Activated CD4-positive, alpha-beta T cell treated with anti-CD3 and anti-CD28 coated beads, Interleukin-2, amount 10 ng/mL, durations not matched to agents 7 days and 5 days (primary cell): ENCODE results near the gene POTEH. TPM values are rescaled to one million over a fixed set of nuclear protein-coding genes. Genes with fewer than 3 reads are reported as not detected.
"Not testable (repeated sequence)": the region's sequence is repeated elsewhere in the genome, so short reads cannot be mapped to it uniquely, and the experiment has no call there.

ENCODE experiments used
- CTCF ChIA-PET: fragments of 350-600 bp; sonication (Branson Sonifier 250); formaldehyde crosslinking; loops from one replicate; lab custom pipeline; 2021; ENCODE audit warnings: antibody characterized with exemption; lab: Charles Lee
- POLR2A ChIA-PET: fragments of 350-600 bp; sonication (Branson Sonifier 250); formaldehyde crosslinking; loops from one replicate; lab custom pipeline; 2021; ENCODE audit warnings: antibody characterized with exemption; lab: Charles Lee
- DNase-seq: peaks from one replicate; pipeline ENCODE4 v3.0.0-alpha.2; 2020
- H3K27ac Mint-ChIP-seq: one replicate; pipeline ENCODE4 v1.8.0; 2021; ENCODE audit warnings: mild to moderate bottlenecking, moderate library complexity, mixed read lengths
- H3K27me3 Mint-ChIP-seq: one replicate; pipeline ENCODE4 v1.8.0; 2021; ENCODE audit warnings: mixed read lengths
- H3K36me3 Mint-ChIP-seq: one replicate; pipeline ENCODE4 v1.8.0; 2021; ENCODE audit warnings: low read depth, mixed read lengths
- H3K4me1 Mint-ChIP-seq: one replicate; pipeline ENCODE4 v1.8.0; 2021; ENCODE audit warnings: mixed read lengths
- H3K4me3 Mint-ChIP-seq: one replicate; pipeline ENCODE4 v1.8.0; 2021; ENCODE audit warnings: mild to moderate bottlenecking, moderate library complexity, mixed read lengths
- H3K9me3 Mint-ChIP-seq: one replicate; pipeline ENCODE4 v1.8.0; 2021; ENCODE audit warnings: mixed read lengths
- total RNA-seq, 2 experiments: library from RNA; stranded (reverse); gene quantifications; one replicate each; pipeline ENCODE4 v1.2.3, GENCODE V29; 2021

Gene POTEH
- total RNA-seq, 2 experiments from 2014 or later = not detected

DNA sequence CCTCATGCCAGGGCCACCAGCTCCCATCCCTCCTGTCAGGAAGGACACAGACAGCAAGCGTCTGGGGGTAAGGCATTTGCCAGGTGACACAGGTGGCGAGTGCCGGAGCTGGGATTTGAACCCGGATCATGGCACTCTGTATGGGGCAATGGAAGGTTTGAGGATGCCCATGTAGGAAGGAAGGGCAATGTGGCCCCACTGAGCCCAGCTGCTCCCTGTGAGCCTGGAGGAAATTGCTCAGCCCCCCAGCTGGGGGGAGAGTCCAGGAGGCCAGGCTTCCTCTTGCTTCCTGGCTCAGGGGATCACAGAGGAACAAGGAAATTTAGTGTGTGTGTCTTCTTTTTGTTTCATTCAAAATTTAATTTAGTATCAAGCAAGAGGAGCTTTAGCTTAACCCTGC lies 2.1 kb upstream of the POTEH start:
- H3K9me3 Mint-ChIP-seq, H3K4me3 Mint-ChIP-seq, CTCF ChIA-PET, H3K36me3 Mint-ChIP-seq, H3K27ac Mint-ChIP-seq, POLR2A ChIA-PET, H3K4me1 Mint-ChIP-seq, H3K27me3 Mint-ChIP-seq, DNase-seq: not testable (repeated sequence)

DNA sequence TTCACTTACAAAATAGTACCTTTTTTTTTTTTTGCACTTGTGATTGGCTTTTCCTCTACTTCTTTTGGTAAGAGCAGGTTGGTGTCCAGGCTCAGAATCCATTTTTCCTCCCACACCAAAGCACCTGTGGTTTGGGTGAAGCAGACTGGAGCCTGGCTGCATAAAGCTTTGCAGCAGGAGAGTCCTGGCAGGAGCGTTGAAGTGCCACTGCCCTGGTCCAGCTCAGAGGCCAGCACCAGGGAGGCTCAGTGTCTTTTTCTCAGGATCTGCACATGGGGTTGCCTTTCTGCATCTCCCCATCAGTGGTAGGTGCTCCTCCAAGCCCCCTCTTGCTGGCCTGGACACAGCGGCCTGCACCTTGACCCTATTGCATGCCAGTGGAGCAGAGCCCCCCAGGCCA lies 1.7 kb upstream of the POTEH start:
- H3K9me3 Mint-ChIP-seq, H3K27ac Mint-ChIP-seq, CTCF ChIA-PET, H3K27me3 Mint-ChIP-seq, H3K4me3 Mint-ChIP-seq, H3K36me3 Mint-ChIP-seq, POLR2A ChIA-PET, H3K4me1 Mint-ChIP-seq, DNase-seq: not testable (repeated sequence)

DNA sequence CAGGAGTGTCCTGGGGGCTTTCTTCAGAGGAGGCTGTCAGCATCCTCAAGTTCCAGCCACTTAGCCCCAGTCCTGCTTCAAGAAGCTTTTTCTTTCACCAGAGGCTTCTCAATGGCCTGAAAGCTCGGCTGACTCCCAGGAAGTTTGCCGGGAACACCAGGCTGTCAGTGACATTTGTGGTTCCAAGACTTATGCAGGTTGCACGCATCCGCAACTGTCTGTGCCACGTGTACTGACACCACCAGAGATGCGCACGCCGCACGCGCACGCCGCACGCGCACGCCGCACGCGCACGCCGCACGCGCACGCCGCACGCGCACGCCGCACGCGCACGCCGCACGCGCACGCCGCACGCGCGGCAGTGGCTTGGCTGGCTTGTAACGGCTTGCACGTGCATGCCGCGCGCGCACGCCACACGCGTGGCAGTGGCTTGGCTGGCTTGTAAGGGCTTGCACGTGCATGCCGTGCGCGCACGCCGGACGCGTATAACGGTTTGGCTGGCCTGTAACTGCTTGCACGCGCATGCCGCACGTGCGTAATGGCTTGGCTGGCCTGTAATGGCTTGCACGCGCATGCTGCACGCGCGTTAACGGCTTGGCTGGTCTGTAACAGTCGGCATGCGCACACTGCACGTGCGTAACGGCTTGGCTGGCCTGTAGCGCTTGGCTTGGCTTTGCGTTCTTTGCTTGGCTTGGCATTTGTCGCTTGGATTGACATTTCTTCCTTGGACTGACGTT lies 646 bp upstream of the POTEH start:
- H3K36me3 Mint-ChIP-seq, H3K4me3 Mint-ChIP-seq, H3K4me1 Mint-ChIP-seq, DNase-seq, H3K27ac Mint-ChIP-seq, POLR2A ChIA-PET, CTCF ChIA-PET, H3K27me3 Mint-ChIP-seq, H3K9me3 Mint-ChIP-seq: not testable (repeated sequence)

DNA sequence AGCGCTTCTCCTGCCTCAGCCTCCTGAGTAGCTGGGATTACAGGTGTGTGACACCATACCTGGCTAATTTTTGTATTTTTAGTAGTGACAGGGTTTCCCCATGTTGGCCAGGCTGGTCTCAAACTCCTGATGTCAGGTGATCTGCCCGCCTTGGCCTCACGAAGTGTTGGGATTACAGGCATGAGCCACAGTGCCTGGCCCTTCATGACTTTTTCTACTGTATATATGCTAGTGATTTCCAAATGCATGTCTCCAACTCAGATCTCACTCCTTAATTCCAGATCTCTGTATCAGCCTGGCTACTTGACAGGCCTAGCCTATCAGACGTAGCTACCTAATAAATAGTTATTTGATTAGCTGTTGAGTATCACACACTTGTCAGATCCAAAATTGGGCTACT lies 23.8 kb downstream of the POTEH start:
- H3K4me3 Mint-ChIP-seq, CTCF ChIA-PET, DNase-seq, POLR2A ChIA-PET, H3K36me3 Mint-ChIP-seq, H3K9me3 Mint-ChIP-seq, H3K4me1 Mint-ChIP-seq, H3K27ac Mint-ChIP-seq, H3K27me3 Mint-ChIP-seq: not testable (repeated sequence)

DNA sequence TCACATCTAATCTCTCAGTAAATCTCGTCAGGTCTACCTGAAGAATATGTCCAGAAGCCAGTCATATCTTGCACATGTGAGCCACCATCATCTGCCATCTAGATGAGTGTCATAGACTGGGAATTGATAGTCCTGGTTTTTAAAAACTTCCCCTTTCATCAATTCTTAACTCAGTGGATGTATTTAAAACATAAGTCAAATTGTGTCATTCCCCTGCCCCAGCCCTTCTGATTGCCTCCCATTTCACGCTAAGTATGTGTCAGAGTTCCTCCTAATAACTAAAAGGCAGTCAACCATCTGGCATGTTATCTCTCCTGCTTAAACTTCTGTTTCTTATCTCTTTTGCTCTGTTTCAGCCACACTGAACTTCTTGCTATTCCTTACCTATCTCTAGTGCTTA lies 24.3 kb downstream of the POTEH start:
- CTCF ChIA-PET, H3K27me3 Mint-ChIP-seq, H3K4me3 Mint-ChIP-seq, H3K27ac Mint-ChIP-seq, POLR2A ChIA-PET, H3K36me3 Mint-ChIP-seq, H3K4me1 Mint-ChIP-seq, H3K9me3 Mint-ChIP-seq, DNase-seq: not testable (repeated sequence)

DNA sequence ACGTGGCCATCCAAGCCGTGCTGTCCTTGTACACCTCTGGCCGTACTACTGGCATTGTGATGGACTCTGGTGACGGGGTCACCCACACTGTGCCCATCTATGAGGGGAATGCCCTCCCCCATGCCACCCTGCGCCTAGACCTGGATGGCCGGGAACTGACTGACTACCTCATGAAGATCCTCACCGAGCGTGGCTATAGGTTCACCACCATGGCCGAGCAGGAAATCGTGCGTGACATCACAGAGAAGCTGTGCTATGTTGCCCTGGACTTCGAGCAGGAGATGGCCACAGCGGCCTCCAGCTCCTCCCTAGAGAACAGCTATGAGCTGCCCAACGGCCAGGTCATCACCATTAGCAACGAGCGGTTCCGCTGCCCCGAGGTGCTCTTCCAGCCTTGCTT lies 32.1 kb downstream of the POTEH start:
- H3K27me3 Mint-ChIP-seq, POLR2A ChIA-PET, DNase-seq, H3K27ac Mint-ChIP-seq, H3K4me1 Mint-ChIP-seq, H3K36me3 Mint-ChIP-seq, H3K4me3 Mint-ChIP-seq, CTCF ChIA-PET, H3K9me3 Mint-ChIP-seq: not testable (repeated sequence)

DNA sequence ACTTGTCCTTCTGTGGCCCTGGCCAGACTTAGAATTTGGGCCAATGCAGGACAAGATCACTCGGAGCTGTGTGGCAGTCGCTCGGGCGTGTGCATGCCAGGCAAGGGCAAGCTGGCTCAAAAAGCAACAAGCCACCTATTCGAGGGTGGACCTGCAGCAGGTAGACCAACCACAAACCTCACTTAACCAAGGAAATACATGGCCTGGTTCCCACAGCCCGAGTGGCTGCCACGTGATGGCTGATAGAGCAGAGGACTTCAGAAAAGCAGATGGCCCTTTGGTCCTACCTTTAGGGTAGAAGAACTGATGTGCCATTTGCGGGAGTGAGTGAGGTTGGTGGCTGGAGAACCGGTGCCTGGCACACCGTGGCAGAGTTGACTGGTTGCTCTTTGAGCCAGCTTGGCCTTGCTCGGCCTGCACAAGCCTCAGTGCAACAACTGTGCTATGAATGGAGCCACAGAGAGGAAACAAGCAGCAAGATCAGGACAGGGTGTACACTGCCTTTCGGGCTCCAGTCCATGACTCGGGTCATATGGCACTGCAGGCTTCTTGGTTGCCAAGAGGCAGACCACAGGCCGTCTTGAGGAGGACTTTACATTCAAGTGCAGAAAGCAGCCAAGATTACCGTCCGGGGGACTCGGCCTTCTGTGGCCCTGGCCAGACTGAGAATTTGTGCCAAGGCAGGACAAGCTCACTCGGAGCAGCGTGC lies 39.5 kb downstream of the POTEH start:
- CTCF ChIA-PET, H3K9me3 Mint-ChIP-seq, H3K27ac Mint-ChIP-seq, H3K27me3 Mint-ChIP-seq, H3K36me3 Mint-ChIP-seq, DNase-seq, POLR2A ChIA-PET, H3K4me1 Mint-ChIP-seq, H3K4me3 Mint-ChIP-seq: not testable (repeated sequence)

DNA sequence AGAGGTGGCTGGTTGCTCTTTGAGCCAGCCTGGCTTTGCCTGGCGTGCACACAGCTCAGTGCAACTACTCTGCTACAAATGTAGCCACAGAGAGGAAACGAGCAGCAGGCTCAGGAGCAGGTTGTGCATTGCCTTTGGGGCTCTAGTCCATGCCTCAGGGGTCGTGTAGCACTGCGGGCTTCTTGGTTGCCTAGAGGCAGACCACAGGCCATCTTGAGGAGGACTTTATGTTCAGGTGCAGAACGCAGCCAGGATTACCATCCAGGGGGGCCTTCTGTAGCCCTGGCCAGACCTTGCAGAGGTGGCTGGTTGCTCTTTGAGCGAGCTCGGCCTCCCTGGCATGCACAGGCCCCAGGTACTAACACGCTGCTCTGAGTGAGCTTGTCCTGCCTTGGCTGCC lies 41.2 kb downstream of the POTEH start:
- H3K27me3 Mint-ChIP-seq, CTCF ChIA-PET, H3K36me3 Mint-ChIP-seq, H3K9me3 Mint-ChIP-seq, POLR2A ChIA-PET, H3K4me3 Mint-ChIP-seq, DNase-seq, H3K4me1 Mint-ChIP-seq, H3K27ac Mint-ChIP-seq: not testable (repeated sequence)

DNA sequence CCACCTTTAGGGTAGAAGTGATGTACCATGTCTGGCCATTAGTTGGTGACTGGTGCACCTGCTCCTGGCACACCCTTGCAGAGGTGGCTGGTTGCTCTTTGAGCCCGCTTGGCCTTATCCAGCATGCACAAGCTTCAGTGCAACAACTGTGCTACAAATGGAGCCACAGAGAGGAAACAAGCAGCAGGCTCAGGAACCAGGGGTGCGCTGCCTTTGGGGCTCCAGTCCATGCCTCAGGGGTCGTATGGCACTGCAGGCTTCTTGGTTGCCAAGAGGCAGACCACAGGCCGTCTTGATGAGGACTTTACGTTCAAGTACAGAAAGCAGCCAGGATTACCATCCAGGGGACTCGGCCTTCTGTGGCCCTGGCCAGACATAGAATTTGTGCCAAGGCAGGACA lies 44.6 kb downstream of the POTEH start:
- POLR2A ChIA-PET, H3K36me3 Mint-ChIP-seq, DNase-seq, H3K27ac Mint-ChIP-seq, CTCF ChIA-PET, H3K9me3 Mint-ChIP-seq, H3K4me1 Mint-ChIP-seq, H3K4me3 Mint-ChIP-seq, H3K27me3 Mint-ChIP-seq: not testable (repeated sequence)

DNA sequence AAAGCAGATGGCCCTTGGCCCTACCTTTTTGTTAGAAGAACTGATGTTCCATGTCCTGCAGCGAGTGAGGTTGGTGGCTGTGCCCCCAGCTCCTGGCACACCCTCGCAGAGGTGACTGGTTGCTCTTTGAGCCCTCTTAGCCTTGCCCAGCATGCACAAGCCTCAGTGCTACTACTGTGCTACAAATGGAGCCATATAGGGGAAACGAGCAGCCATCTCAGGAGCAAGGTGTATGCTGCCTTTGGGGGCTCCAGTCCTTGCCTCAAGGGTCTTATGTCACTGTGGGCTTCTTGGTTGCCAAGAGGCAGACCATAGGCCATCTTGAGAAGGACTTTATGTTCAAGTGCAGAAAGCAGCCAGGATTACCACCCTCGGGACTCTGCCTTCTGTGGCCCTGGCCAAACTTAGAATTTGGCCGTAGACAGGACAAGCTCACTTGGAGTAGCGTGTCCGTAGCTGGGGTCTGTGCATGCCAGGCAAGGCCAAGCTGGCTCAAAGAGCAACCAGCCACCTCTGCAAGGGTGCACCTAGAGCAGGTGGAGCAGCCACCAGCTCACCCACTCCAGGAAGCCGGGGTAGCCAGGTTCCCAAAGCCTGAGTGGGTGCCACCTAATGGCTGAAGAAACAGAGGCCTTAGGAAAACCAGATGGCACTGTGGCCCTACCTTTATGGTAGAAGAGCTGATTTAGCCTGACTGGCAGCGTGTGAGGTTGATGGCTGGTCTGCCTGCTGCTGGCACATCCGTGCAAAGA lies 48.5 kb downstream of the POTEH start:
- H3K9me3 Mint-ChIP-seq, H3K4me3 Mint-ChIP-seq, H3K36me3 Mint-ChIP-seq, CTCF ChIA-PET, DNase-seq, H3K4me1 Mint-ChIP-seq, POLR2A ChIA-PET, H3K27ac Mint-ChIP-seq, H3K27me3 Mint-ChIP-seq: not testable (repeated sequence)

DNA sequence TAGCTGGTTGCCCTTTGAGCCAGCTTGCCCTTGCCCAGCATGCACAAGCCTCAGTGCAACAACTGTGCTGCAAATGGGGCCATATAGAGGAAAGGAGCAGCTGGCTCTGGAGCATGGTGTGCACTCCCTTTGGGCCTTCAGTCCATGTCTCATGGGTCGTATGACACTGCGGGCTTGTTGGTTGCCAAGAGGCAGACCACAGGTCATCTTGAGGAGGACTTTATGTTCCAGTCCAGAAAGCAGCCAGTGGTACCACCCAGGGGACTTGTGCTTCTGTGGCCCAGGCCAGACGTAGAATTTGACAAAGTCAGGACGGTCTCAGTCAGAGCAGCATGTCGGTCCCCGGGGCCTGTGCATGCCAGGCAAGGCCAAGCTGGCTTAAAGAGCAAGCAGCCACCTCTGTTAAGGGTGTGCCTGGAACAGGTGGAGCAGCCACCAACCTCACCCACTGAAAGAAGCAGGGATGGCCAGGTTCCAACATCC lies 49.1 kb downstream of the POTEH start:
- POLR2A ChIA-PET, H3K27me3 Mint-ChIP-seq, DNase-seq, H3K27ac Mint-ChIP-seq, H3K4me3 Mint-ChIP-seq, CTCF ChIA-PET, H3K9me3 Mint-ChIP-seq, H3K36me3 Mint-ChIP-seq, H3K4me1 Mint-ChIP-seq: not testable (repeated sequence)

DNA sequence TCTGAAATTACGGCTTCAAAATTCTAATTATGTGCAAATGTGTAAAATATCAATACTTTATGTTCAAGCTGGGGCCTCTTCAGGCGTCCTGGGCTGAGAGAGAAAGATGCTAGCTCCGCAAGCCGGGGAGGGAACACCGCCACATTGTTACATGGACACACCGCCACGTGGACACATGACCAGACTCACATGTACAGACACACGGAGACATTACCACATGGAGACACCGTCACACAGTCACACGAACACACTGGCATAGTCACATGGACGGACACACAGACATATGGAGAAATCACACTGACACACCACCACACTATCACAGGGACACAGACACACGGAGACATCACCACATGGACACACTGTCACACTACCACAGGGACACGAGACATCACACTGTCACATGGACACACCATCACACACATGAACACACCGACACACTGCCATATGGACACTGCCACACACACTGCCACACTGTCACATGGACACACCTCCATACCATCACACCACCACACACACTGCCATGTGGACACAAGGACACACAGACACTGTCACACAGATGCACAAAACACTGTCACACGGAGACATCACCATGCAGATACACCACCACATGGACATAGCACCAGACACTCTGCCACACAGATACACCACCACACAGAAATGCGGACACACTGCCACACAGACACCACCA lies 58.0 kb downstream of the POTEH start:
- H3K4me3 Mint-ChIP-seq, H3K36me3 Mint-ChIP-seq, H3K4me1 Mint-ChIP-seq, DNase-seq, CTCF ChIA-PET, POLR2A ChIA-PET, H3K27ac Mint-ChIP-seq, H3K27me3 Mint-ChIP-seq, H3K9me3 Mint-ChIP-seq: not testable (repeated sequence)
